CD4-positive, alpha-beta memory T cell (primary cell): ENCODE results near the gene FCGBP. TPM values are rescaled to one million over a fixed set of nuclear protein-coding genes. Genes with fewer than 3 reads are reported as not detected.
A peak's percentile ranks its signal among the peaks of the same experiment; 100 is the strongest.

Experiments
- CTCF ChIA-PET: fragments of 350-600 bp; sonication (Branson Sonifier 250); formaldehyde crosslinking; loops from one replicate; lab custom pipeline; 2021; ENCODE audit warnings: inconsistent platforms; ENCODE audit not compliant: partially characterized antibody; lab: Charles Lee
- POLR2A ChIA-PET: fragments of 350-600 bp; sonication (Branson Sonifier 250); formaldehyde crosslinking; loops from one replicate; lab custom pipeline; 2021; ENCODE audit not compliant: partially characterized antibody; lab: Charles Lee
- DNase-seq, 5 donors: peaks; one replicate each; pipeline versions ENCODE4 v3.0.0 to v3.0.0-alpha.2; 2020 to 2022; ENCODE audit warnings: mixed read lengths in 1 of 5
- H3K27ac ChIP-seq: one replicate; pipeline ENCODE4 v1.7.0; 2013; ENCODE audit warnings: low read depth, low read length
- H3K27me3 ChIP-seq: 2 replicates; pipeline ENCODE4 v1.7.0; 2013; ENCODE audit warnings: mild to moderate bottlenecking, low read length, moderate library complexity; ENCODE audit not compliant: insufficient read depth
- H3K36me3 ChIP-seq: 2 replicates; pipeline ENCODE4 v1.7.0; 2013; ENCODE audit warnings: mild to moderate bottlenecking, low read length, moderate library complexity; ENCODE audit not compliant: insufficient read depth
- H3K4me1 ChIP-seq: 2 replicates; pipeline ENCODE4 v1.7.0; 2013; ENCODE audit warnings: mild to moderate bottlenecking, low read length, moderate library complexity; ENCODE audit not compliant: insufficient read depth
- H3K4me3 ChIP-seq, 2 donors: one replicate each; pipeline ENCODE4 v1.7.0; 2013; ENCODE audit warnings: low read length in 2 of 2, mild to moderate bottlenecking in 1 of 2
- H3K9me3 ChIP-seq, 2 donors: one replicate each; pipeline ENCODE4 v1.7.0; 2013; ENCODE audit warnings: low read length in 2 of 2, control low read depth in 1 of 2; ENCODE audit not compliant: control insufficient read depth in 1 of 2
- H3K27ac Mint-ChIP-seq, 7 donors: one replicate each; pipeline ENCODE4 v1.8.0; 2020 to 2021; ENCODE audit warnings: mixed read lengths in 7 of 7, mild to moderate bottlenecking in 6 of 7, inconsistent platforms in 3 of 7, moderate library complexity in 3 of 7
- H3K27me3 Mint-ChIP-seq, 2 donors: one replicate each; pipeline ENCODE4 v1.8.0; 2020 to 2021; ENCODE audit warnings: mixed read lengths in 2 of 2
- H3K36me3 Mint-ChIP-seq, 2 donors: one replicate each; pipeline ENCODE4 v1.8.0; 2020 to 2021; ENCODE audit warnings: mixed read lengths in 2 of 2, inconsistent platforms in 1 of 2, mild to moderate bottlenecking in 1 of 2
- H3K4me1 Mint-ChIP-seq, 4 donors: one replicate each; pipeline ENCODE4 v1.8.0; 2020 to 2021; ENCODE audit warnings: mixed read lengths in 4 of 4, mild to moderate bottlenecking in 1 of 4
- H3K4me3 Mint-ChIP-seq, 8 donors: one replicate each; pipeline ENCODE4 v1.8.0; 2020 to 2021; ENCODE audit warnings: mixed read lengths in 8 of 8, mild to moderate bottlenecking in 7 of 8, moderate library complexity in 6 of 8, inconsistent platforms in 3 of 8
- H3K9me3 Mint-ChIP-seq, 8 donors: one replicate each; pipeline ENCODE4 v1.8.0; 2020 to 2021; ENCODE audit warnings: mixed read lengths in 8 of 8, mild to moderate bottlenecking in 5 of 8, inconsistent platforms in 3 of 8, moderate library complexity in 1 of 8
- intact Hi-C: fragments of 100-400 bp; cut with micrococcal nuclease; formaldehyde crosslinking; loops from one replicate; pipeline ENCODE4 v1.15.1; 2023
- polyA plus RNA-seq, 2 donors: library from polyadenylated mRNA; unstranded; fragments of 300-500 nt; fragmentation: Illumina TruSeq; gene quantifications; one replicate each; pipeline ENCODE4 v1.2.3, GENCODE V29; 2021
- total RNA-seq, 2 experiments: library from RNA; stranded (reverse); gene quantifications; one replicate each; pipeline ENCODE4 v1.2.3, GENCODE V29; 2021

The FCGBP gene
- total and polyA plus RNA-seq, 4 experiments from 2014 or later: 0.10 to 79.4 (median 37.5) TPM

DNA sequence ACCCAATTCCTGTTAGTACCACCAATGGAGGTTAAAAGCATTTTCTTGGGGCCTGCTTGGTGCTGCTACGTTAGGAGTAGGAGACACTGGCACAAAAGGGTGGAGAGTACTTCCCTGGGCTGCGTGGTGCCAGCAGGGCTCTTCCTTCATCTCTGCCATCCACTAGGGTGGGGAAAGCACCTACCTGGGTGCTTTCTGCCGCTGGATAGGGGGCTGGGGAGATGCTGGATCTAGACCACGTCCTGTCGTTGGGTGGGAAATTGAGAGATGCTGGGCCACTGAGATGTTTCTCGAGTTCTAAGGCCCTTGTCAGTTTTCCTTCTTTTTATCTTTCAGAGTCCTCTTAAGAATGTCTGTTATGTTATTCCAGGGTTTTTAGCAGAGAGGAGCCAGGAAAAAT is 6.7 kb upstream of the FCGBP start:
- ChIA-PET CTCF (interaction anchor here (1.1 to 10.3 kb wide), 4 partner anchors 10 to 29 kb away, joined by 3 to 151 read pairs (median 5); partner anchors contain the start of gene PSMC4), POLR2A (interaction anchor here (0.9 to 6.4 kb wide), 10 partner anchors 10 to 150 kb away, joined by 3 to 154 read pairs (median 4); partner anchors contain the start of genes PSMC4, ZNF546 and ZNF780A)
- peak in 2 of 5 donors; percentile 42 to 64 for DNase-seq
- Mint-ChIP-seq H3K36me3 (peaks cover 9 to 12% of the 10 kb centered on the region in 2 donors), H3K27ac (peak overlapping the region; percentile 83 to 97 (median 92)), H3K4me3 (peak overlapping the region; percentile 71 to 87 (median 80)), H3K27me3 (no peaks in the 10 kb centered on the region), H3K4me1 (peaks cover 53 to 89% (median 70%) of the 10 kb centered on the region in 4 donors), H3K9me3 (peaks cover 0 to 23% (median 16%) of the 10 kb centered on the region in 8 donors)
- H3K36me3 ChIP-seq: no peaks in the 10 kb centered on the region
- no peaks in the 10 kb centered on the region for H3K27me3 ChIP-seq
- H3K27ac ChIP-seq: peak overlapping the region; percentile 77
- intact Hi-C loops: loop anchor here (1.0 to 5.0 kb wide), 3 partner anchors 12 to 34 kb away; no protein-coding TSS in a partner anchor
- H3K4me3 ChIP-seq: peak overlapping the region; percentile 27 to 53
- H3K4me1 ChIP-seq: peaks cover 81% of the 10 kb centered on the region
- H3K9me3 ChIP-seq: no peaks in the 10 kb centered on the region

DNA sequence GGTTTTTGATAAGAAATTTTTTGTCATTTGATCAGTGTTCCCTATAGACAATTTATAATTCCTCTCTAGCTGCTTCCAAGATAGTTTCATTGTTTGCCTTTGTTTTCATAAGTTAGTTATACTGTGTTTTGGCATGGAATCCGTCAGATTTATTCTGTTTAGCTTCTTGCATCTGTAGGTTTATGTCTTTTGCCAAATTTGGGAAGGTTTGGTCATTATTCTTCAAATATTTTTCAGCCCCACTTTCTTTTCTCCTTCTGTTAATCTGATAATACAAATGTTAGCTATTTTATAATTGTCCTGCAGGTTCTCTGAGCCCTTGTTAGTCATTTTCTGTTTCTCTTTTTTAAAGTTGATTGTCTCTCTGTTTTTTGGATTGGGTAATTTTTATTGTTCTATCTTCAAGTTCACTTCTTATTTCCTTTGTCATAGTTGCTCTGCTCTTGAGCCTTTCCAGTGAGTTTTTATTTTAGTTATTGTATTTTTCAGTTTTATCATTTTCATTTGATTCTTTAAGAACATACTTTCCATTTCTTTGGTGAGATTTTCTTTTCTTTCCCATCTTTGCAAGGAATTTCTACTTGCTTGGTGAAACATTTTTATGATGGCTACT is 5.9 kb upstream of the FCGBP start:
- peaks cover 59 to 93% (median 76%) of the 10 kb centered on the region in 4 donors for H3K4me1 Mint-ChIP-seq
- DNase-seq: no peak
- H3K9me3 ChIP-seq: no peaks in the 10 kb centered on the region
- CTCF ChIA-PET: interaction anchor here (0.7 to 10.3 kb wide), 3 partner anchors 13 to 29 kb away, joined by 3 to 151 read pairs (median 3); partner anchors contain the start of gene PSMC4
- H3K27ac Mint-ChIP-seq: peak overlapping the region; percentile 83 to 97 (median 92)
- no peaks in the 10 kb centered on the region for H3K27me3 Mint-ChIP-seq
- H3K36me3 ChIP-seq: no peaks in the 10 kb centered on the region
- H3K27ac ChIP-seq: peak overlapping the region; percentile 77
- no peaks in the 10 kb centered on the region for H3K27me3 ChIP-seq
- H3K9me3 Mint-ChIP-seq: peaks cover 0 to 23% (median 16%) of the 10 kb centered on the region in 8 donors
- H3K4me1 ChIP-seq: peaks cover 85% of the 10 kb centered on the region
- POLR2A ChIA-PET: interaction anchor here (1.0 to 6.4 kb wide), 4 partner anchors 11 to 96 kb away, joined by 4 to 154 read pairs (median 28); partner anchors contain the start of gene PSMC4
- peaks cover 9 to 12% of the 10 kb centered on the region in 2 donors for H3K36me3 Mint-ChIP-seq
- intact Hi-C loops: loop anchor here (5.0 kb wide), 1 partner anchor 33 kb away; no protein-coding TSS in a partner anchor
- no peak overlapping the region for H3K4me3 ChIP-seq
- peak overlapping the region in 6 of 8 donors; percentile 72 to 87 (median 80) for H3K4me3 Mint-ChIP-seq

DNA sequence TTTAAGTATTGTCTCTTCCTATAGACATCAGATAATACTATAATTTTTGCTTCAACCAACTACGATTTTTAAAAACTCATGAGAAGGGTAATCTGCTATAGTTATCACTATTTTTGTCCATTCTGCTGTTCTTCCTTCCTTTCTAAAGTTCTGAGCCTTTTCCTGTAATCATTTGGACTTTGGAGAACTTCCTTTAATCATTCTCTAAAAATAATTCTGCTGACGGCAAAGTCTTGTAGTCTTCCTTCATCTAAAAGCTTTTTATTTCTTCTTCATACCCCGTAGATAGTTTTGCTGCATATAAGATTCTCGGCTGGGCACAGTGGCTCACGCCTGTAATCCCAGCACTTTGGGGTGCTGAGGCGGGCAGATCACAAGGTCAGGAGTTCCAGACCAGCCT is 5.1 kb upstream of the FCGBP start:
- H3K4me3 Mint-ChIP-seq: peak overlapping the region in 4 of 8 donors; percentile 17 to 47 (median 37)
- POLR2A ChIA-PET: interaction anchor here (5.3 to 6.4 kb wide), 2 partner anchors 14 to 30 kb away, joined by 53 to 154 read pairs; partner anchors contain the start of gene PSMC4

GRCh38 chr19:39937787-39938186 is 3.4 kb upstream of the FCGBP start:
- intact Hi-C loops: no loop called here

More for the DNA sequence above, 5.1 kb upstream of the FCGBP start:
- peaks cover 9 to 12% of the 10 kb centered on the region in 2 donors for H3K36me3 Mint-ChIP-seq
- H3K4me1 Mint-ChIP-seq: peaks cover 60 to 93% (median 78%) of the 10 kb centered on the region in 4 donors
- intact Hi-C loops: no loop called here
- H3K27me3 ChIP-seq: no peaks in the 10 kb centered on the region
- no peak overlapping the region for H3K4me3 ChIP-seq
- no peaks in the 10 kb centered on the region for H3K36me3 ChIP-seq
- no peaks in the 10 kb centered on the region for H3K9me3 ChIP-seq
- peaks cover 85% of the 10 kb centered on the region for H3K4me1 ChIP-seq
- H3K27ac Mint-ChIP-seq: peak overlapping the region in 6 of 7 donors; percentile 29 to 86 (median 63)
- H3K27ac ChIP-seq: no peak overlapping the region
- H3K9me3 Mint-ChIP-seq: peaks cover 0 to 23% (median 16%) of the 10 kb centered on the region in 8 donors
- DNase-seq: no peak
- CTCF ChIA-PET: interaction anchor here (0.5 to 10.3 kb wide), 2 partner anchors 30 to 111 kb away, joined by 3 to 151 read pairs; partner anchors contain the start of gene PSMC4
- no peaks in the 10 kb centered on the region for H3K27me3 Mint-ChIP-seq

GRCh38 chr19:39937094-39937720 is 2.8 kb upstream of the FCGBP start:
- intact Hi-C loops: no loop called here
- H3K27me3 ChIP-seq: no peaks in the 10 kb centered on the region
- ChIA-PET CTCF (interaction anchor here (1.7 to 5.3 kb wide), 3 partner anchors 10 to 33 kb away, joined by 3 to 51 read pairs (median 8); partner anchors contain the start of gene PSMC4), POLR2A (interaction anchor here (0.8 to 4.3 kb wide), 8 partner anchors 9 to 154 kb away, joined by 3 to 42 read pairs (median 4); partner anchors contain the start of genes PSMC4 and ZNF780A)
- Mint-ChIP-seq H3K27me3 (no peaks in the 10 kb centered on the region), H3K27ac (peak overlapping the region; percentile 70 to 90 (median 86)), H3K4me3 (peak overlapping the region in 6 of 8 donors; percentile 5 to 83 (median 49)), H3K9me3 (peaks cover 0 to 23% (median 16%) of the 10 kb centered on the region in 8 donors), H3K4me1 (peaks cover 54 to 84% (median 68%) of the 10 kb centered on the region in 4 donors), H3K36me3 (peaks cover 5 to 7% of the 10 kb centered on the region in 2 donors)
- H3K4me3 ChIP-seq: no peak overlapping the region
- H3K4me1 ChIP-seq: peaks cover 69% of the 10 kb centered on the region
- DNase-seq: peak; percentile 37 to 78 (median 44)
- no peaks in the 10 kb centered on the region for H3K36me3 ChIP-seq
- H3K9me3 ChIP-seq: no peaks in the 10 kb centered on the region
- H3K27ac ChIP-seq: peak overlapping the region; percentile 27

More at GRCh38 chr19:39937787-39938186, 3.4 kb upstream of the FCGBP start:
- peaks cover 57 to 90% (median 73%) of the 10 kb centered on the region in 4 donors for H3K4me1 Mint-ChIP-seq
- H3K27ac Mint-ChIP-seq: peak overlapping the region; percentile 18 to 90 (median 82)
- H3K4me3 Mint-ChIP-seq: peak overlapping the region in 3 of 8 donors; percentile 9 to 45 (median 14)
- peaks cover 0 to 23% (median 16%) of the 10 kb centered on the region in 8 donors for H3K9me3 Mint-ChIP-seq
- peaks cover 5 to 7% of the 10 kb centered on the region in 2 donors for H3K36me3 Mint-ChIP-seq
- no peaks in the 10 kb centered on the region for H3K9me3 ChIP-seq
- no peak for DNase-seq
- H3K27me3 Mint-ChIP-seq: no peaks in the 10 kb centered on the region
- POLR2A ChIA-PET: interaction anchor here (0.8 to 4.3 kb wide), 3 partner anchors 14 to 153 kb away, joined by 3 to 42 read pairs (median 8); partner anchors contain the start of genes PSMC4 and ZNF780A
- CTCF ChIA-PET: interaction anchor here (1.7 to 5.3 kb wide), 2 partner anchors 31 to 32 kb away, joined by 3 to 51 read pairs; partner anchors contain the start of gene PSMC4
- no peak overlapping the region for H3K4me3 ChIP-seq
- H3K27me3 ChIP-seq: no peaks in the 10 kb centered on the region
- peak overlapping the region; percentile 27 for H3K27ac ChIP-seq
- peaks cover 75% of the 10 kb centered on the region for H3K4me1 ChIP-seq
- no peaks in the 10 kb centered on the region for H3K36me3 ChIP-seq

GRCh38 chr19:39936622-39937021 is 2.2 kb upstream of the FCGBP start:
- Mint-ChIP-seq H3K36me3 (peaks cover 7 to 8% of the 10 kb centered on the region in 2 donors), H3K4me1 (peaks cover 48 to 78% (median 64%) of the 10 kb centered on the region in 4 donors), H3K27me3 (no peaks in the 10 kb centered on the region), H3K9me3 (peaks cover 0 to 23% (median 16%) of the 10 kb centered on the region in 8 donors), H3K27ac (peak overlapping the region; percentile 78 to 90 (median 88)), H3K4me3 (peak overlapping the region in 4 of 8 donors; percentile 14 to 83 (median 68))
- Histone ChIP-seq H3K27me3 (no peaks in the 10 kb centered on the region), H3K36me3 (no peaks in the 10 kb centered on the region), H3K4me1 (peaks cover 64% of the 10 kb centered on the region), H3K4me3 (no peak overlapping the region), H3K27ac (peak overlapping the region; percentile 27), H3K9me3 (no peaks in the 10 kb centered on the region)
- no peak for DNase-seq
- POLR2A ChIA-PET: interaction anchor here (0.9 to 4.3 kb wide), 7 partner anchors 10 to 33 kb away, joined by 3 to 42 read pairs (median 4); partner anchors contain the start of gene PSMC4
- CTCF ChIA-PET: interaction anchor here (1.4 to 5.3 kb wide), 4 partner anchors 10 to 34 kb away, joined by 3 to 51 read pairs (median 6); partner anchors contain the start of gene PSMC4
- intact Hi-C loops: no loop called here
